ENCODE data around the gene ITGAV.

DNA sequence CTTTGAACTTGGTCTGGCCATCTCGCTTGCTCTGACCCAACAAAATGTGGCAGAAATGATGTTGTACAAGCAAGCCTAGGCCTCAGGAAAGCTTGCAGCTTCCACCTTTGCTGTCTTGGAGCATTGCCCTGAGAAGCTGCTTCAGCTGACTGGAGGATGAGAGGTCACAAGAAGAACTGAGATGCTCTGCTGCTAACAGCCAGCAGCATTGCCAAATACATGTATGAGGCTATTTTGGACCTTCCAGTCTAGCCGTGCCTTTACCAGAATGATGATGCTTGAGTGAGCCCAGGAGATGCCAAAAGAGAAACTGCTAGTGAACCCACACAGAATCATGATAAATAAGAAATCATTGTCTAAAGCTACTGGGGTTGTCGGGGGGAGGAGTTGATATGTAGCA, 13.2 kb upstream of the ITGAV start:
- TF ChIP-seq, protein P1, sequence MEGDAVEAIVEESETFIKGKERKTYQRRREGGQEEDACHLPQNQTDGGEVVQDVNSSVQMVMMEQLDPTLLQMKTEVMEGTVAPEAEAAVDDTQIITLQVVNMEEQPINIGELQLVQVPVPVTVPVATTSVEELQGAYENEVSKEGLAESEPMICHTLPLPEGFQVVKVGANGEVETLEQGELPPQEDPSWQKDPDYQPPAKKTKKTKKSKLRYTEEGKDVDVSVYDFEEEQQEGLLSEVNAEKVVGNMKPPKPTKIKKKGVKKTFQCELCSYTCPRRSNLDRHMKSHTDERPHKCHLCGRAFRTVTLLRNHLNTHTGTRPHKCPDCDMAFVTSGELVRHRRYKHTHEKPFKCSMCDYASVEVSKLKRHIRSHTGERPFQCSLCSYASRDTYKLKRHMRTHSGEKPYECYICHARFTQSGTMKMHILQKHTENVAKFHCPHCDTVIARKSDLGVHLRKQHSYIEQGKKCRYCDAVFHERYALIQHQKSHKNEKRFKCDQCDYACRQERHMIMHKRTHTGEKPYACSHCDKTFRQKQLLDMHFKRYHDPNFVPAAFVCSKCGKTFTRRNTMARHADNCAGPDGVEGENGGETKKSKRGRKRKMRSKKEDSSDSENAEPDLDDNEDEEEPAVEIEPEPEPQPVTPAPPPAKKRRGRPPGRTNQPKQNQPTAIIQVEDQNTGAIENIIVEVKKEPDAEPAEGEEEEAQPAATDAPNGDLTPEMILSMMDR (conservative IDR thresholded peaks at IDR 0.05 in 1 of 2, IDR thresholded peaks at IDR 0.05 in 1 of 2; ENCODE audit: low read depth in 1 of 2, low read length in 2 of 2) = no peak
- TF ChIP-seq EZH2 (IDR thresholded peaks at IDR 0.05; ENCODE audit: low read length, missing control alignments) = no peak
